GM23248 (cell line): ENCODE measurements around the gene UGT1A10. TPM values are rescaled to one million over a fixed set of nuclear protein-coding genes. Genes with fewer than 3 reads are reported as not detected.

Source experiments
- DNase-seq: peaks from one replicate; pipeline ENCODE4 v3.0.0-alpha.2; 2015
- H2AFZ ChIP-seq: fragments of 200-600 bp; sonication (generic); 2 replicates; pipeline ENCODE4 v1.6.1; 2016; ENCODE audit warnings: antibody characterized with exemption
- H3F3A ChIP-seq: fragments of 200-600 bp; sonication (generic); 2 replicates; pipeline ENCODE4 v1.6.1; 2016; ENCODE audit warnings: mild to moderate bottlenecking, antibody characterized with exemption, mixed run types; ENCODE audit not compliant: insufficient read depth
- H3K27ac ChIP-seq: fragments of 200-600 bp; sonication (generic); 2 replicates; pipeline ENCODE4 v1.5.1; 2016; ENCODE audit warnings: mild to moderate bottlenecking
- H3K27me3 ChIP-seq: fragments of 200-600 bp; sonication (generic); replicated peaks from 2 replicates; pipeline ENCODE4 v1.6.1; 2016; ENCODE audit warnings: mild to moderate bottlenecking; ENCODE audit not compliant: insufficient read depth
- H3K36me3 ChIP-seq: fragments of 200-600 bp; sonication (generic); 2 replicates; pipeline ENCODE4 v1.6.1; 2016; ENCODE audit warnings: low read depth, mild to moderate bottlenecking
- H3K4me1 ChIP-seq: fragments of 200-600 bp; sonication (generic); 2 replicates; pipeline ENCODE4 v1.6.1; 2016; ENCODE audit warnings: mild to moderate bottlenecking; ENCODE audit not compliant: insufficient read depth
- H3K4me2 ChIP-seq: fragments of 200-600 bp; sonication (generic); one replicate; pipeline ENCODE4 v1.6.1; 2016; ENCODE audit warnings: mild to moderate bottlenecking; ENCODE audit not compliant: unreplicated experiment
- H3K4me3 ChIP-seq: fragments of 200-600 bp; sonication (generic); 2 replicates; pipeline ENCODE4 v1.5.1; 2016; ENCODE audit warnings: mild to moderate bottlenecking
- H3K79me2 ChIP-seq: fragments of 200-600 bp; sonication (generic); 2 replicates; pipeline ENCODE4 v1.6.1; 2016; ENCODE audit warnings: mild to moderate bottlenecking; ENCODE audit not compliant: insufficient read depth
- H3K9ac ChIP-seq: fragments of 200-600 bp; sonication (generic); 2 replicates; pipeline ENCODE4 v1.6.1; 2016; ENCODE audit warnings: mild to moderate bottlenecking
- H3K9me2 ChIP-seq: fragments of 200-600 bp; sonication (generic); 2 replicates; pipeline ENCODE4 v1.6.1; 2016; ENCODE audit warnings: mixed run types, mild to moderate bottlenecking, moderate library complexity; ENCODE audit not compliant: insufficient read depth
- H3K9me3 ChIP-seq: fragments of 200-600 bp; sonication (generic); one replicate; pipeline ENCODE4 v1.6.1; 2017; ENCODE audit warnings: low read depth
- H4K20me1 ChIP-seq: fragments of 200-600 bp; sonication (generic); 2 replicates; pipeline ENCODE4 v1.6.0; 2016; ENCODE audit not compliant: insufficient read depth
- EZH2 ChIP-seq: fragments of 200-600 bp; sonication (generic); IDR thresholded peaks from 2 replicates; pipeline ENCODE4 v1.6.1; 2018; ENCODE audit warnings: antibody characterized with exemption, mild to moderate bottlenecking; ENCODE audit not compliant: insufficient read depth, poor library complexity, severe bottlenecking
- EZH2phosphoT487 ChIP-seq: fragments of 200-600 bp; sonication (generic); IDR thresholded peaks from 2 replicates; pipeline ENCODE4 v1.6.1; 2018; ENCODE audit warnings: antibody characterized with exemption, moderate library complexity, mild to moderate bottlenecking, low read depth; ENCODE audit not compliant: insufficient read depth
- WGBS, 2 experiments: methylation state at CpG; one replicate each; pipeline ENCODE4 v1.1.6; 2015 to 2017; ENCODE audit warnings: low lambda C conversion rate in 2 of 2, low coverage in 1 of 2; ENCODE audit errors: missing lambda C conversion rate in 2 of 2; 5-methylcytosine and 5-hydroxymethylcytosine counted together
- in situ Hi-C: fragments of 300-500 bp; cut with MboI; formaldehyde crosslinking; loops from 2 replicates; pipeline ENCODE4 v1.15.0; 2020
- polyA plus RNA-seq: library from polyadenylated mRNA; unstranded; fragments of >200 nt; fragmentation: Nextera tagmentation; extraction: Ambion mirVana; gene quantifications from 2 replicates; pipeline ENCODE4 v1.2.1, GENCODE V29; 2016
- total RNA-seq: library from RNA; depleted of rRNA; stranded (reverse); fragments of >200 nt; shearing (Covaris generic); gene quantifications from 2 replicates; pipeline ENCODE4 v1.2.3, GENCODE V29; 2014

The UGT1A10 gene
- total and polyA plus RNA-seq, 2 experiments from 2014 or later, result not detected

- Histone ChIP-seq H4K20me1 (no peaks in the 10 kb centered on the region), H3K27me3 (0 out of 2 replicates have a peak, but pooled peaks cover 7% of the 10 kb centered on the region), H3K79me2 (no peaks in the 10 kb centered on the region), H3K4me2 (no peak overlapping the region), H3K36me3 (no peaks in the 10 kb centered on the region), H3K9ac (no peak overlapping the region), H3K9me3 (no peaks in the 10 kb centered on the region), H3K9me2 (no peaks in the 10 kb centered on the region), H3K4me1 (no peaks in the 10 kb centered on the region), H3K4me3 (no peak overlapping the region), H3F3A (no peaks in the 10 kb centered on the region), H2AFZ (no peak overlapping the region), H3K27ac (no peak overlapping the region)
- no peak for DNase-seq
- in situ Hi-C loops, result no loop called here
- WGBS, 2 experiments, result 0 to 2% methylated on average over 3 of the region's 3 CpGs
- no peak for TF ChIP-seq EZH2
These were observed 37.3 kb upstream of the UGT1A10 start for GRCh38 chr2:233598952-233599351.

GRCh38 chr2:233600386-233600785 is 35.9 kb upstream of the UGT1A10 start:
- no peaks in the 10 kb centered on the region for H3K36me3 ChIP-seq
- H4K20me1 ChIP-seq, result no peaks in the 10 kb centered on the region
- no peak overlapping the region for H2AFZ ChIP-seq
- 31 to 39% methylated on average over 2 of the region's 2 CpGs for WGBS, 2 experiments
- H3K4me3 ChIP-seq, result no peak overlapping the region
- H3K4me2 ChIP-seq, result no peak overlapping the region
- no peaks in the 10 kb centered on the region for H3K79me2 ChIP-seq
- H3K27me3 ChIP-seq, result 0 out of 2 replicates have a peak, but pooled peaks cover 7% of the 10 kb centered on the region
- H3K27ac ChIP-seq, result no peak overlapping the region
- no peak overlapping the region for H3K9ac ChIP-seq
- H3K9me2 ChIP-seq, result no peaks in the 10 kb centered on the region
- H3F3A ChIP-seq, result no peaks in the 10 kb centered on the region
- no peak for DNase-seq
- no peaks in the 10 kb centered on the region for H3K4me1 ChIP-seq
- in situ Hi-C loops, result no loop called here
- TF ChIP-seq EZH2 (no peak), EZH2phosphoT487 (no peak)
- H3K9me3 ChIP-seq, result no peaks in the 10 kb centered on the region

- H3K4me3 ChIP-seq, result no peak overlapping the region
- no peaks in the 10 kb centered on the region for H3K79me2 ChIP-seq
- H2AFZ ChIP-seq, result no peak overlapping the region
- H3K4me1 ChIP-seq, result no peaks in the 10 kb centered on the region
- H3K9me2 ChIP-seq, result no peaks in the 10 kb centered on the region
- no peak for DNase-seq
- 0 out of 2 replicates have a peak, but pooled peaks cover 7% of the 10 kb centered on the region for H3K27me3 ChIP-seq
- TF ChIP-seq EZH2phosphoT487, result no peak
- no peak for TF ChIP-seq EZH2
- no peak overlapping the region for H3K4me2 ChIP-seq
- 7 to 13% methylated on average over 1 of the region's 1 CpG for WGBS, 2 experiments
- no peaks in the 10 kb centered on the region for H3K9me3 ChIP-seq
- in situ Hi-C loops, result no loop called here
- H4K20me1 ChIP-seq, result no peaks in the 10 kb centered on the region
- H3K9ac ChIP-seq, result no peak overlapping the region
- no peak overlapping the region for H3K27ac ChIP-seq
- no peaks in the 10 kb centered on the region for H3K36me3 ChIP-seq
- H3F3A ChIP-seq, result no peaks in the 10 kb centered on the region
These were observed 34.2 kb upstream of the UGT1A10 start for GRCh38 chr2:233602076-233602475.

- Histone ChIP-seq H3K79me2 (no peaks in the 10 kb centered on the region), H3K4me1 (no peaks in the 10 kb centered on the region), H2AFZ (no peak overlapping the region), H3K27me3 (0 out of 2 replicates have a peak, but pooled peaks cover 7% of the 10 kb centered on the region), H3K9me2 (no peaks in the 10 kb centered on the region), H3F3A (no peaks in the 10 kb centered on the region), H3K4me2 (no peak overlapping the region), H4K20me1 (no peaks in the 10 kb centered on the region), H3K4me3 (no peak overlapping the region), H3K27ac (no peak overlapping the region), H3K9me3 (no peaks in the 10 kb centered on the region), H3K36me3 (no peaks in the 10 kb centered on the region), H3K9ac (no peak overlapping the region)
- in situ Hi-C loops, result no loop called here
- no peak for TF ChIP-seq EZH2
- DNase-seq, result no peak
- WGBS, 2 experiments, result 44 to 46% methylated on average over 4 of the region's 4 CpGs
These were observed 32.7 kb upstream of the UGT1A10 start for GRCh38 chr2:233603520-233603919.

- 12 to 24% methylated on average over 3 of the region's 3 CpGs for WGBS, 2 experiments
- H3K9me2 ChIP-seq, result no peaks in the 10 kb centered on the region
- no peak overlapping the region for H3K27ac ChIP-seq
- no peaks in the 10 kb centered on the region for H3F3A ChIP-seq
- no peaks in the 10 kb centered on the region for H3K36me3 ChIP-seq
- H3K4me1 ChIP-seq, result no peaks in the 10 kb centered on the region
- TF ChIP-seq EZH2, result no peak
- TF ChIP-seq EZH2phosphoT487, result no peak
- H3K27me3 ChIP-seq, result no peaks in the 10 kb centered on the region
- no peak overlapping the region for H2AFZ ChIP-seq
- no peak overlapping the region for H3K4me2 ChIP-seq
- no peaks in the 10 kb centered on the region for H3K9me3 ChIP-seq
- H3K79me2 ChIP-seq, result no peaks in the 10 kb centered on the region
- no peak for DNase-seq
- no peak overlapping the region for H3K9ac ChIP-seq
- H4K20me1 ChIP-seq, result no peaks in the 10 kb centered on the region
- in situ Hi-C loops, result no loop called here
- H3K4me3 ChIP-seq, result no peak overlapping the region
These were observed 31.4 kb upstream of the UGT1A10 start for GRCh38 chr2:233604826-233605225.
